Prostate gland (tissue), 2 donors: ENCODE results near the gene WTAP.

Source experiments
- POLR2A ChIP-seq: fragments of 450-650 bp; IDR thresholded peaks from one replicate; pipeline ENCODE4 v1.6.1; 2016; ENCODE audit warnings: antibody characterized with exemption, mild to moderate bottlenecking
- TF ChIP-seq, protein P1 (sequence below), 4 experiments: fragments of 200-600 bp in 2 of 4; fragments of 450-650 bp in 2 of 4; sonication (generic) in 2 of 4; IDR thresholded peaks; 1 replicate in 3 of 4; 2 replicates in 1 of 4; pipeline ENCODE4 v1.5.1; 2016 to 2019; ENCODE audit warnings: antibody characterized with exemption in 4 of 4, mild to moderate bottlenecking in 2 of 4, moderate library complexity in 2 of 4

GRCh38 chr6:159688266-159688905 is 38.9 kb upstream of the WTAP start:
- TF ChIP-seq, protein P1, sequence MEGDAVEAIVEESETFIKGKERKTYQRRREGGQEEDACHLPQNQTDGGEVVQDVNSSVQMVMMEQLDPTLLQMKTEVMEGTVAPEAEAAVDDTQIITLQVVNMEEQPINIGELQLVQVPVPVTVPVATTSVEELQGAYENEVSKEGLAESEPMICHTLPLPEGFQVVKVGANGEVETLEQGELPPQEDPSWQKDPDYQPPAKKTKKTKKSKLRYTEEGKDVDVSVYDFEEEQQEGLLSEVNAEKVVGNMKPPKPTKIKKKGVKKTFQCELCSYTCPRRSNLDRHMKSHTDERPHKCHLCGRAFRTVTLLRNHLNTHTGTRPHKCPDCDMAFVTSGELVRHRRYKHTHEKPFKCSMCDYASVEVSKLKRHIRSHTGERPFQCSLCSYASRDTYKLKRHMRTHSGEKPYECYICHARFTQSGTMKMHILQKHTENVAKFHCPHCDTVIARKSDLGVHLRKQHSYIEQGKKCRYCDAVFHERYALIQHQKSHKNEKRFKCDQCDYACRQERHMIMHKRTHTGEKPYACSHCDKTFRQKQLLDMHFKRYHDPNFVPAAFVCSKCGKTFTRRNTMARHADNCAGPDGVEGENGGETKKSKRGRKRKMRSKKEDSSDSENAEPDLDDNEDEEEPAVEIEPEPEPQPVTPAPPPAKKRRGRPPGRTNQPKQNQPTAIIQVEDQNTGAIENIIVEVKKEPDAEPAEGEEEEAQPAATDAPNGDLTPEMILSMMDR (IDR thresholded peaks at IDR 0.05): no peak
- no peak for TF ChIP-seq POLR2A
